HL-60/S4 (cell line): Measurements from ENCODE around the gene UROC1.

Experiments
- in situ Hi-C: fragments of 300-500 bp; cut with MboI; formaldehyde crosslinking; loops from 2 replicates; pipeline ENCODE4 v1.14.3; 2022; ENCODE audit warnings: low sequenced_read_pairs

The UROC1 gene

GRCh38 chr3:126446301-126446700 lies 71.3 kb downstream of the UROC1 start:
- in situ Hi-C loops: no loop called here

GRCh38 chr3:126445506-126445905 lies 72.1 kb downstream of the UROC1 start:
- in situ Hi-C loops: no loop called here

- in situ Hi-C loops: no loop called here
Observed at GRCh38 chr3:126442856-126443242, 74.7 kb downstream of the UROC1 start.

GRCh38 chr3:126442094-126442855 lies 75.3 kb downstream of the UROC1 start:
- in situ Hi-C loops: no loop called here

GRCh38 chr3:126441256-126441880 lies 76.2 kb downstream of the UROC1 start:
- in situ Hi-C loops: no loop called here

GRCh38 chr3:126440709-126440995 lies 76.9 kb downstream of the UROC1 start:
- in situ Hi-C loops: no loop called here

- in situ Hi-C loops: no loop called here
Observed at GRCh38 chr3:126439968-126440708, 77.4 kb downstream of the UROC1 start.

GRCh38 chr3:126439346-126439967 lies 78.1 kb downstream of the UROC1 start:
- in situ Hi-C loops: no loop called here

- in situ Hi-C loops: no loop called here
Observed at GRCh38 chr3:126438746-126439145, 78.8 kb downstream of the UROC1 start.

- in situ Hi-C loops: no loop called here
Observed at GRCh38 chr3:126438186-126438585, 79.4 kb downstream of the UROC1 start.

GRCh38 chr3:126436826-126437717 lies 80.5 kb downstream of the UROC1 start:
- in situ Hi-C loops: no loop called here

GRCh38 chr3:126435456-126436315 lies 81.9 kb downstream of the UROC1 start:
- in situ Hi-C loops: no loop called here

- in situ Hi-C loops: no loop called here
Observed at GRCh38 chr3:126434931-126435411, 82.6 kb downstream of the UROC1 start.

- in situ Hi-C loops: no loop called here
Observed at GRCh38 chr3:126434264-126434590, 83.3 kb downstream of the UROC1 start.

- in situ Hi-C loops: no loop called here
Observed at GRCh38 chr3:126433496-126434263, 83.9 kb downstream of the UROC1 start.

GRCh38 chr3:126433105-126433430 lies 84.5 kb downstream of the UROC1 start:
- in situ Hi-C loops: no loop called here

GRCh38 chr3:126432361-126433104 lies 85.0 kb downstream of the UROC1 start:
- in situ Hi-C loops: no loop called here
